Choroid plexus epithelial cell (primary cell): Measurements from ENCODE around the gene METRNL.
A peak's percentile ranks its signal among the peaks of the same experiment; 100 is the strongest.
"Not testable (repeated sequence)": the region's sequence is repeated elsewhere in the genome, so short reads cannot be mapped to it uniquely, and the experiment has no call there.

Source experiments
- DNase-seq: peaks from one replicate; pipeline ENCODE4 v3.0.0-alpha.2; 2010; ENCODE audit warnings: low read depth
- H3K4me3 ChIP-seq: 2 replicates; pipeline ENCODE4 v1.5.1; 2011; ENCODE audit warnings: low read depth, mild to moderate bottlenecking, control low read depth, low read length, moderate library complexity
- CTCF ChIP-seq: conservative IDR thresholded peaks from 2 replicates; pipeline ENCODE4 v1.5.1; 2011; ENCODE audit warnings: low read depth, mild to moderate bottlenecking, control low read depth, inconsistent platforms, low read length, moderate library complexity

The METRNL gene

GRCh38 chr17:83046448-83047181 lies 32.8 kb upstream of the METRNL start:
- H3K4me3 ChIP-seq: no peak overlapping the region
- no peak for TF ChIP-seq CTCF
- DNase-seq: no peak

- no peak overlapping the region for H3K4me3 ChIP-seq
- DNase-seq: no peak
- TF ChIP-seq CTCF: no peak
These were observed 32.3 kb upstream of the METRNL start for GRCh38 chr17:83047182-83047478.

- not testable (repeated sequence) for DNase-seq, H3K4me3 ChIP-seq
These were observed 31.5 kb upstream of the METRNL start for GRCh38 chr17:83047818-83048475.

- H3K4me3 ChIP-seq: peak overlapping the region; percentile 85
- no peak for DNase-seq
- no peak for TF ChIP-seq CTCF
These were observed 28.6 kb upstream of the METRNL start for GRCh38 chr17:83050651-83051395.

GRCh38 chr17:83051396-83052240 lies 27.8 kb upstream of the METRNL start:
- TF ChIP-seq CTCF: no peak
- peak; percentile 98 for DNase-seq
- peak overlapping the region; percentile 85 for H3K4me3 ChIP-seq

- no peak for TF ChIP-seq CTCF
- DNase-seq: no peak
- H3K4me3 ChIP-seq: peak overlapping the region; percentile 61
These were observed 27.2 kb upstream of the METRNL start for GRCh38 chr17:83052241-83052564.
